DOHH2 (cell line): ENCODE results near the gene RUSC2.

ENCODE experiments used
- EZH2phosphoT487 ChIP-seq: fragments of 200-600 bp; sonication (generic); IDR thresholded peaks from 2 replicates; pipeline ENCODE4 v1.6.1; 2017; ENCODE audit warnings: borderline replicate concordance, mild to moderate bottlenecking, antibody characterized with exemption, low read length, moderate library complexity, mixed read lengths
- TF ChIP-seq, protein P1 (sequence below): fragments of 200-600 bp; sonication (generic); IDR thresholded peaks from one replicate; pipeline ENCODE4 v1.5.1; 2014; ENCODE audit warnings: antibody characterized with exemption, mild to moderate bottlenecking, low read depth, low read length; ENCODE audit not compliant: poor library complexity, severe bottlenecking

- TF ChIP-seq, protein P1, sequence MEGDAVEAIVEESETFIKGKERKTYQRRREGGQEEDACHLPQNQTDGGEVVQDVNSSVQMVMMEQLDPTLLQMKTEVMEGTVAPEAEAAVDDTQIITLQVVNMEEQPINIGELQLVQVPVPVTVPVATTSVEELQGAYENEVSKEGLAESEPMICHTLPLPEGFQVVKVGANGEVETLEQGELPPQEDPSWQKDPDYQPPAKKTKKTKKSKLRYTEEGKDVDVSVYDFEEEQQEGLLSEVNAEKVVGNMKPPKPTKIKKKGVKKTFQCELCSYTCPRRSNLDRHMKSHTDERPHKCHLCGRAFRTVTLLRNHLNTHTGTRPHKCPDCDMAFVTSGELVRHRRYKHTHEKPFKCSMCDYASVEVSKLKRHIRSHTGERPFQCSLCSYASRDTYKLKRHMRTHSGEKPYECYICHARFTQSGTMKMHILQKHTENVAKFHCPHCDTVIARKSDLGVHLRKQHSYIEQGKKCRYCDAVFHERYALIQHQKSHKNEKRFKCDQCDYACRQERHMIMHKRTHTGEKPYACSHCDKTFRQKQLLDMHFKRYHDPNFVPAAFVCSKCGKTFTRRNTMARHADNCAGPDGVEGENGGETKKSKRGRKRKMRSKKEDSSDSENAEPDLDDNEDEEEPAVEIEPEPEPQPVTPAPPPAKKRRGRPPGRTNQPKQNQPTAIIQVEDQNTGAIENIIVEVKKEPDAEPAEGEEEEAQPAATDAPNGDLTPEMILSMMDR, result no peak
- TF ChIP-seq EZH2phosphoT487, result no peak
These were observed 36.3 kb downstream of the RUSC2 start for GRCh38 chr9:35526087-35526801.
